ENCODE measurements around the gene MTUS2.

Gene MTUS2

GRCh38 chr13:29513981-29514719 lies 694.0 kb downstream of the MTUS2 start:
- DNase-seq = no peak

DNA sequence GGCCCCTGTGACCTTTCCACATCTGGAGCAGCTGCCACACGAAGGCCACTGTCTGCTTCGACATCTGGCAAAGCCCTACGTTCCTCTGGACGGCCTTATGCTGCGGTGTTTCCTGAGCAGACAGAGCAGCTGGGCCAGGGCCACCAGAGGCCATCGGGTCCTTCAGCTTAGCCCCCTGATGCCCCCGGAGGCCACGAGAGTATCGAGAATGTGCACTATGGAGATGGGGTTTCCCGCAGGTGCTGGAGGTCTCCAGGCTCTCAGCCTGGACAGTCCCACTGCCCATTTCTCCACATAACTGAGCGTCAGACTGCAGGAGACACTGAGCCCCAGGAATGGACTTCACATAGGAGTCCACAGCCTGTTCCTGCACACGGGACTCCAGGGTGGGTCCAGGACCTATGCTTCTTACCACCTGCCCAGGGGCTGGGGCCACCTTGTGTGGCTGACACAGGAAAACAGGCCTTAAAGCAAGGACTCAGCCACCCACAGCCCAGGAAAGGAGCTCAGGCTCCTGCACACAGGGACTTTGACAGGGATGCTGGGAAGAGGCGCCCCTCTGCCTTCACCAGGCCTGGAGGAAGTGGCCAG lies 694.7 kb downstream of the MTUS2 start:
- DNase-seq = no peak

GRCh38 chr13:29515372-29515771 lies 695.2 kb downstream of the MTUS2 start:
- no peak for DNase-seq

DNA sequence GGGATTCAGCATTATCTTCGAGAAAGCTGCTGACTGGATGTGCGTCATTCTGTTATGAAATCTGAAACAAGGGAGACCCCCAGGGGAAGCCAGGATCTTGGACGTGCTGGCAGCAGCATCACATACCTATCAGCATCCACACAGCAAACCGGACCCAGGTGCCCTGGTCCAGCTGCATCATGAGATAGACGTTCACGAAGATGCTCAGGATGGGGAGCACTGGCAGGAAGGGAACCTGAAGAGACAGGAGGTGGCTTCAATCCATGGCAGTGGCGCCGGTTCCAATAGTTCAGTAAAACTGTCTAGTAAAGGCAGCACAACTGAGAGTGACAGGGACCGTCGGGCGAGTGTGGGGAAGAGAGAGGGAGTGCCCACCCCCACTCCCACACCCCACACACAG lies 695.9 kb downstream of the MTUS2 start:
- DNase-seq = no peak

DNA sequence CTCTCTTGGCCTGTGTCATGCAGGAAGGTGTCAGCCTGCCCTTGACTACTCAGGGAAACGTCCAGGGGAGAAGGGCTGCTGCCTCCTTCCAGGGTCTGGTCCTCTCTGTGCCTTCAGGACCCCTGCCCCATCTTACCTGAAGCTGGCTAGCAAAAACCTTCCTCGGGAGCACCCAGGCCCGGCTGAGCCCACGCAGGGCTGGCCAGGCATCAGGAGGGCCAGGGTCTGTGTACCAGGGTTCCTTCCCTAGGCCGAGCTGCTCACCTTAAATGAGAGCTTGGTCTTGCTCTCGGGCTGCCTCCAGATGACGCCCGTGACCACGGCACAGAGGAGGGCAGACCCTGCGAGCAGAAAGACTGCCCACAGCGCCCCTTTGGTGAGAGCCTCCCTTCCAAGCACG lies 696.7 kb downstream of the MTUS2 start:
- DNase-seq = no peak

- no peak for DNase-seq
These were observed 699.8 kb downstream of the MTUS2 start for GRCh38 chr13:29519921-29520320.

- no peak for DNase-seq
These were observed 700.5 kb downstream of the MTUS2 start for GRCh38 chr13:29520671-29521070.

DNA sequence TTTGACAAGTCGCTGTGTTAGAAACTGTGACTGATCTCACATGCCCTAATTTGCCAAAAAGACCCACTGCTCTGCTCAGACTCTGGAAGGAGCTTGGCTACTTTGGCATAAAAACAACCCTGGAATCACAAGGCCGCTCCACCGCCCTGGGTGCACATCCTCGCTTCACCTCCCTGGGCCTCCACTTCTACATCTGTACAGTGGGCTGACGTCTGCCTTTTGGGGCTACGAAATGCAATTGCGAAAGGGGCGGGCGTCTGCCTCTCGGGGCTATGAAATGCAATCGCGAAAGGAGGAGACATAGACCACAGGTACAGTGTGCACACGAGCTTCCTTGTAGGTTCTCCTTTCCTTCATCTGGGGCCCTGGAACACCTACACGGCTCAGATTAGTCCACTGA lies 701.2 kb downstream of the MTUS2 start:
- no peak for DNase-seq

DNA sequence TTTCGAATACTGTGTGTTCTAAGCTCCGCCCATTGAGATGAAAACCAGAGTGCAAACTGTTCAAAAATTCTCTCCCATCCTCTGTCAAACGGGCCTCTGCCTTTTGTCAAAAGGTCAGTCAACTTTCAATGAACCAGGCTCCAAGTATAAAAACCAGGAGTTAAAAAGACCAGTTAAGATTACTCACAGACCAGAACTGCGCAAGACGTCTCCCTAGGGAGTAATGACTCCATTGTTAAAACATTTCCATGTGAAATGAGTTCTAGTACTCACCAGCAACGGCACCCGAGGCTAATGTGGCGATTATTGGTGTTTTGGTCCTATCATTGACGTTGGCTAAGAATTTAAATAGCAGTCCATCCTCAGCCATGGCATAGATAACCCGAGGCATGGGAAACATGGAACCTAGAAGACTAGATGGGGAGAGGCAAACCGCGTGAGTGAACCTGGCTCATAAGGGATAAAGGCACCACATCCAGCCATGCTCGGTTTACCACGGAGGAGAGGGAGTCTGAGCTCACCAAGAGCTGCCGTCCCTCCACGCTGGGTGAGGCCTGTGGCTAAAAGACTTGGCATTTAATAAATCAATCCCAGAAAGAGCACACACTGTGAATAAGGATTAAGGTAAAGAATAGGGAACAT lies 702.0 kb downstream of the MTUS2 start:
- DNase-seq = no peak

- no peak for DNase-seq
These were observed 703.2 kb downstream of the MTUS2 start for GRCh38 chr13:29523199-29523961.

- no peak for DNase-seq
These were observed 704.0 kb downstream of the MTUS2 start for GRCh38 chr13:29524176-29524575.

- DNase-seq = no peak
These were observed 704.5 kb downstream of the MTUS2 start for GRCh38 chr13:29524641-29525040.

DNA sequence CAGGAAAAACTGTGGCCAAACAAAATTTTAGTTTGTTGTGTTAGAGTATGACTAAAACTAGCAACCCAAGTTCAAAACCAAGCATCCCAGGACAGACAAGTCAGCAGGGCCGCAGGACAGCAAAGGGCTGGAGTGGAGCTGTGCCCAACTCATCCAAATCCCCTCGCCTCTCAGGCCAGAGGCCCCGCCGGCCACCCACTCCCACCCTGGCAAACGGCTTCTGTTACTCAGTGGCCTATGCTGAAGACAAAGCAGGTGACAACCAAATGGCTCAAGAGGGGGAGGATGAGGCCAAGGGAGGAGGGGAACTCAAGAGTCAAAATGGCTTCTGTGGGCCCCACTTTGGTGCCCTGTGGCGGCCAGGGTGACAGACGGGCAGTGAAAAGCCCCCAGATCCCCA lies 705.6 kb downstream of the MTUS2 start:
- DNase-seq = no peak

DNA sequence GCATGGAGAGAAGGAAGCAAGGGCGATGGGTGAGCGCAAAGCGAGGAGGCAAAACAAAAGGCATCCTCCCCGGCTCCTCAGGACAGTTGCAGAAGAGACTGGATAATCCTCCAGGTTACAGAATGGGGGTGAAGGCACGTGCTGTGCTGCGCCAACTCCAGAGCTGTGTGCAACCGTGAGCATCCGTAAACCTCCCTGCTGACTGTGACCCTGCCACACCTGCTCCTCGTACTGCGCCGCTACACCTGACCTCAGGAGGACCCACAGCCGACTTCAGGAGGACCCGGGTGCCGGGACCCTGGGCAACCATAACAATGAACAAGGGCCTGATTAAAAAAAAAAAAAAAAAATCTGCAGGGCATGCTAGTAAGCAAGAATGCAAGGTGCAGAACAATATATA lies 706.6 kb downstream of the MTUS2 start:
- DNase-seq = no peak

DNA sequence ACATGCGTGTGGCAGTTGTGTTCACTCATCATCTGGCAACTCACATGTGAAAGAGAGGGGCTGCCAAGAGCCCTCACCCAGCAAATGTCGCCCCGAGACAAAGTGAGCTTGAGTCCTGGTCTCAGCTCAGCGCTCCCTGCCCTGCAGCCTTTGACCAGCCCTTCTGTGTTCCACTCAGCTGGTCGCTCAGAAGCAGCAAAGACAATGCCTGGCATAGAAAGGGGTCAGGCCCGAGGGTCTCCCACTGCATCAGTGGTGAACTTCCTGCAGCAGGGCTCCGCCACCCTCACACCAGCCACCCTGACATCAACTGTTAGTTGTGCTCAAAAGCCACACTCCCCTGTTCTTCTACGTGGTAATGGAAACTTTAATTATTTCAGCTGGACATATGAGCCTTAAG lies 707.4 kb downstream of the MTUS2 start:
- DNase-seq = no peak

DNA sequence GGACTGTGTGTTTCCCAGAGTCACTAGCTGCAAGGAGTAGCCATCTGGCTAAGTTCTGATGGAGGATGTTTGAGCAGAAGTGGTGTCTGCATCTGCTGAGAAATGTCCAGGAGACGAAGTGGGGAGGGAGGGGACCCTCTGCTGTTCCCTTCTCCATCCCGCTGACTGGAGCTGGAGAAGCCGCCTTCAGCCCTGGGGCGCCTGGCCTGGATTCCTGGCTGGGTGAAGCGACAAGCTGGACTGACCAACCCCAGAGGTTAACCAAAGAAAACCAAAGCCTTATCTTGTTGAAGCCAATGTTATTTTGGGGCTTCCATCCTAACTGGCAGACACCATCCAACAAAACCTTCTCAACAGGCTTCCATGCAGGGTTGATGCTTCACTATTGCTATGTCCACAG lies 707.8 kb downstream of the MTUS2 start:
- no peak for DNase-seq

- DNase-seq = no peak
These were observed 709.6 kb downstream of the MTUS2 start for GRCh38 chr13:29529754-29530153.

- no peak for DNase-seq
These were observed 710.8 kb downstream of the MTUS2 start for GRCh38 chr13:29530901-29531300.

DNA sequence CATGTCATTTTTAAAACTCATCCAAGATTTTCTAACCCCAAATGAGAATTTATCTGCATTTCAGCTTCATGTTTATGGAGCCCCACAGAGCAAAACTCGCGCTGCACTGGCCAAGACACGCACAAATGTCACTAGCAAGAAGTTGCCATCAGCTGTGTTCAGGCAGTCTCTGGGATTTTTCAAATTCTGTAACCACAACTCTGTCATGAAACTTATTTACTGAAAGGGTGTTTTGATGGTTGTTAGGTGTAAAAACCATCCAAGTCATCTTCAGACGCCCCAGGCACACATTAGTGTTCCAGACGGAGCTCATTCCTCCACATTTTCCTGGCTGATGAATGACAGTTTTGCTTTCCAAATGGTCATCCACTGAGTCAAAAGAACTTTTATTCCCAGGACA lies 712.0 kb downstream of the MTUS2 start:
- DNase-seq = no peak

DNA sequence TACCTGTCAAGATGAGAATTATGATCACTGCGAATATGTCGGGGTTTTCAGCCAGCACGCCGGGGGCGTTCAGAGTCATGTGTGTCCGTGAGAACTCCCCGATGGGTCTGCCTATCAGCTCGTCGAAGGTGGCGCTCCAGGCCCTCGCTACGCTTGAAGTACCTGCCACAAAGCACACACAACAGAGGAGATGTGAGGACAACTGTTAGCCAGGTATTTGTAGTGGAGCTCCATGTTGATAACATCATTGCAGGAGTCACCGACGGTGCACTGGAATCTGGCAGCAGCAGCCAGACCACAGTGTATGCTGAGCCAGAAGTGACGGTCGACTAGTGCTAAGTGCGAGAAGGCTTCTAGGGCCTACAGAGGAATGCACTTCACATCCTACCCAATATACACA lies 712.7 kb downstream of the MTUS2 start:
- DNase-seq = no peak

GRCh38 chr13:29534083-29534482 lies 713.9 kb downstream of the MTUS2 start:
- DNase-seq = no peak

DNA sequence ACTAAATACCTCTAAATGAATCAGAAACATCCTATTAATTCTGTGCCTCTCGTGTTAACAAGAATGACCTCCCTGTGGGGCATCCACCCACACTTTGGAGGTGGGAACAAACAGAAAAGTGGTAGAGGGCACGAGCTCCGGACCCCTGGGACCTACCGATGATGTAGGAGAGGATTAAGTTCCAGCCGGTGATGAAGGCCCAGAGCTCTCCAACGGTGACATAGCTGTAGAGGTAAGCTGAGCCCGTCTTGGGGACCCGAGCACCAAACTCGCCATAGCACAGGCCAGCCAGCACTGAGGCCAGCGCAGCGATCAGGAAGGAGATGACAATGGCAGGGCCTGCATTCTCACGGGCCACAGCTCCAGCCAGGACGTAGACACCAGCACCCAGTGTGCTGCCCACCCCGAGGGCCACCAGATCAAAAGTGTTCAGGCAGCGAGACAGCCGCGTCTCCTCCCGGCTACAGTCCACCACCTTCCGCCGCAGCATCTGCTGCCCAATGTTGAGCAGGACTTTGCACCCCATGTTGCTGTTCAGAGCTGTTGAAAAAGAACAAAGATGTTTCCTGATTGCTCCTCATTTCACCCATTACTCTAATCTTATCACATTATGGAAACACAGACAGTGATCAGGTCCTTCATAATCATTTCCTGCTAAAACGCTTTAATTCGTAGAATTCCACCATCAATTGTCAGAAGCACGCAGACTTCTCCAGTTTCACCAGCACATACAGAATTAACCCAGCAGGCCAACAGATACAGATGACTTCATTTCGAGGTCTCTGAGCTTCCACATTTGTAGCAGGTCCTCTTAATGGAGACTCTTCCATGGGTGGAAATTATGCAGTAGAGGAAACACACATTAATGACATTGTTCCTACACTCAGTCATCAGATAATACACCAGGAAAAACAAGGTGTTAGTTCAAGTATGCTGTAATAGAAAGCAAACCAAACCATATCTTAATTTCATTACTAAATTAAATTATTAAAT lies 715.8 kb downstream of the MTUS2 start:
- no peak for DNase-seq
